Loucy (cell line): ENCODE results near the gene TKT.

ENCODE experiments used
- EZH2phosphoT487 ChIP-seq: fragments of 200-600 bp; IDR thresholded peaks from 2 replicates; pipeline ENCODE4 v1.6.1; 2018; ENCODE audit warnings: antibody characterized with exemption, mild to moderate bottlenecking, moderate library complexity, borderline replicate concordance
- TF ChIP-seq, protein P1 (sequence below): fragments of 200-600 bp; sonication (generic); conservative IDR thresholded peaks from 2 replicates; pipeline ENCODE4 v1.5.1; 2014; ENCODE audit warnings: mild to moderate bottlenecking, antibody characterized with exemption, low read length

DNA sequence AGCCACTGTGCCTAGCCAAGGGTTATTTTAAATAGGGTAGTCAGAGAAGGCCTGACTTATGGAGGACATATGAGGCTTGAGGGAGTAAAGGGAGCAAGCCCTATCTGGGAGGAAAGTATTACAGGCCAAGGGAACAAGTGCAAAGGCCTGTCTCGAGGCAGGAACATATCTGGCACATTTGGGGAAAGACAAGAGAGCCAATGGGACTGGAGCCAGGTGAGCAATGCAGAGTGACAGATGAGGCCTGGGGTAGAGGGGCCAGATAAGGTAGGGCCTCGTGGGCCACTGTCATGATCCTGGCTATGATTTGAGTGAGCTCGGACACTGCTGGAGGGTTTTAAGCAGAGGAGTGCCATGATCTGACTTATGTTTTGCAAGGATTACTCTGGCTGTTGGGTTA lies 47.7 kb upstream of the TKT start:
- TF ChIP-seq, protein P1, sequence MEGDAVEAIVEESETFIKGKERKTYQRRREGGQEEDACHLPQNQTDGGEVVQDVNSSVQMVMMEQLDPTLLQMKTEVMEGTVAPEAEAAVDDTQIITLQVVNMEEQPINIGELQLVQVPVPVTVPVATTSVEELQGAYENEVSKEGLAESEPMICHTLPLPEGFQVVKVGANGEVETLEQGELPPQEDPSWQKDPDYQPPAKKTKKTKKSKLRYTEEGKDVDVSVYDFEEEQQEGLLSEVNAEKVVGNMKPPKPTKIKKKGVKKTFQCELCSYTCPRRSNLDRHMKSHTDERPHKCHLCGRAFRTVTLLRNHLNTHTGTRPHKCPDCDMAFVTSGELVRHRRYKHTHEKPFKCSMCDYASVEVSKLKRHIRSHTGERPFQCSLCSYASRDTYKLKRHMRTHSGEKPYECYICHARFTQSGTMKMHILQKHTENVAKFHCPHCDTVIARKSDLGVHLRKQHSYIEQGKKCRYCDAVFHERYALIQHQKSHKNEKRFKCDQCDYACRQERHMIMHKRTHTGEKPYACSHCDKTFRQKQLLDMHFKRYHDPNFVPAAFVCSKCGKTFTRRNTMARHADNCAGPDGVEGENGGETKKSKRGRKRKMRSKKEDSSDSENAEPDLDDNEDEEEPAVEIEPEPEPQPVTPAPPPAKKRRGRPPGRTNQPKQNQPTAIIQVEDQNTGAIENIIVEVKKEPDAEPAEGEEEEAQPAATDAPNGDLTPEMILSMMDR: no peak
- no peak for TF ChIP-seq EZH2phosphoT487
